Measurements from ENCODE around the gene TANGO6.
"Not testable (repeated sequence)": the region's sequence is repeated elsewhere in the genome, so short reads cannot be mapped to it uniquely, and the experiment has no call there.

TANGO6 gene

DNA sequence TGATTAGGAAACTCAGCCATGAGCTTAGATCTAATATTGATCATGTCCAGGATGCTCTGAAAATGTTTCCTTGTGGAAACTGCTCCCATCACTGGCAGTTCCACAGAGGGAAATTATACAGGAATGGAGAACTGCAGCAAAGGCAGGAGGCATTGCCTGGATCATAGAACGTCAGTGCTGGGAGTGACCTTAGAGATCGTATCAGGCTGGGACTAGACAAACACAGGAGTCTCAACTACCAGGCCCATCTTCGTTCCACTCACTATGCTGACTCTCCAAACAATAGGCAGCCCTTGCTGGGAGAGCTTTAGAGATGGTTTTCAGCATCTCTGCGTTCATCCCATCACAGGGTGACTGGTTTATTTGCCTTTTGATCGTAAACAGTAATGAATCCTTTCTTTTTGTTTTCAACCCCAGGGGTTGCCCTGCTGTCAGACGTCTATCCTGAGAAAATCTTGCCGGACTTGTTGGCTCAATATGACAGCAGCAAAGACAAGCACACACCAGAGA lies 130.3 kb downstream of the TANGO6 start:
- DNase-seq, result no peak

DNA sequence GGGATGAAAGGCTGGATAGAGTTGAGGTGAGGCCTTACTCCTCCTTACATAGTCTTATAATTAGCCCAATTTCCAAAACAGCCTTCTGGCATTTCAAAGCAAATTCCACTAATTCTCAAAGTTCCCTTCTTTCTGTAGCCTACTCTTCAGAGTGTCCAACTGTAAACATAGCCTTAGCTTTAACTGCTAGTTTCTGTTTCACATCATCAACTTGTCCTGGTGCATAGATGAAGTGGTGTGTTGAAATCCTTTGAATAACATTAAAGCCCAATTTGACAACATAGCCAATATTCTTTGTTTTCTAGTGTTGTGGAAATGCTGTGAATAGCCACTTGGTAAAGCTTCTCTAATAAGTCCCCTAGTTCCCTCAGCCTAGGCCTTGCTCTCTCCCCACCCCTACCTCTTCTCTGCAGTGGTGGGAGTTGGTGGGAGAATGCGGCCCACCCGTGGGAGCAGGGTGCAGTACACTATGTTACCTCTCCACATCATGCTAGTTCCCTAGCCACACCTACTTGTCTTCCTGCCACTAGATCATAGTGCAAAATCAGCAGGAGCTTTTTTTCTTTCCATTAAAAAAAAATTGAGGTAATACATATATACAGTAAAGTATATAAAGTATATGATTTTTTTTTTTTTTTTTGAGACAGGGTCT lies 135.1 kb downstream of the TANGO6 start:
- DNase-seq, result no peak

DNA sequence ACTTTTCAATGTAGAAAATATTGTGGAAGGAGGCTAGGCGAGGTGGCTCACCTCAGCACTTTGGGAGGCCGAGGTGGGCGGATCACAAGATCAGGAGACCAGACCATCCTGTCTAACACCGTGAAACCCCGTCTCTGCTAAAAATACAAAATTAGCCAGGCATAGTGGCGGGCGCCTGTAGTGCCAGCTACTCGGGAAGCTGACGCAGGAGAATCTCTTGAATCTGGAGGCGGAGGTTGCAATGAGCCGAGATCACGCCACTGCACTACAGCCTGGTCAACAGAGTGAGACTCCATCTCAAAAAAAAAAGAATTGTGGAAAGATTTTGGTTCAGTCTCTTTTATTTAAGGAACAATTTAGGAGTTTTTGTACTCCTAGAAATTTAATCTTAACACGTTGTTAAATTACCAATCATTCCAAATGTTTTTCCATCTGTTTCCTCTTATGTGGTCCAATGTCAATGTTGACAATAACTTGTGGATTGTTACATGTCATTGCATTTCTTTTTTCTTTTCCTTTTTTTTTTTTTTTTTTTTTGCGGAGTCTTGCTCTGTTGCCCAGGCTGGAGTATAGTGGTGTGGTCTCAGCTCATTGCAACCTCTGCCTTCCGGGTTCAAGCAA lies 137.5 kb downstream of the TANGO6 start:
- no peak for DNase-seq

DNA sequence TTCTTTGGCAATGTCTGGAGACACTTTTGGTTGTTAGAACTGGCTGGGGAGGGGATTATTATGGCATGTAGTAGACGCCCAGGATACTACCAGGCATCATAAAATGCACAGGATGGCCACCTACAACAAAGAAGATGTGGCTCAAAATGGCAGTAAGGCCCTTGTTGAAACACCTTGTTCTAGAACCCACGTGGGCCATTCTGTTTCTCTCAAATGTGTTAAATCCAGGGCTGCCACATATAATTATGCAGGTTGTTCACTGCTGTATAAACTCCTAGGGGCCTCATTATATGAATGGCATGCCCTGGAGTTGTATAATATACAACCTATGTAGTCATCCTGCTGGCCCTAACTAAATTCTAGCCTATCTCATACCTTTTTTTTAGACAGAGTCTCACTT lies 138.6 kb downstream of the TANGO6 start:
- no peak for DNase-seq

DNA sequence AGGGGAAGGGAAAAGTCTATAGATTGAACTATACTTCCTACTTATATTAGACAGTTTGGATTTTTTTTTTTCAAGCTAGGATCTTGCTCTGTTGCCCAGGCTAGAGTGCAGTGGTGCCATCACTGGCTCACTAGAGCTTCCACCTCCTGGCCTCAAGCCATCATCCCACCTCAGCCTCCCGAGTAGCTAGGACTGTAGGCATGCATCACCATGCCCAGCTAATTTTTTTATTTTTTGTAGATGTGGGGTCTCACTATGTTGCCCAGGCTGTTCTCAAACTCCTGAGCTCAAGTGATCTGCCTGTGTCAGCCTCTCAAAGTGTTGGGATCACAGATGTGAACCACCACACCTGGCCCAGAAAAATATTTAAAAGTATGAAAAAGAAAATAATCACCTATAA lies 141.1 kb downstream of the TANGO6 start:
- no peak for DNase-seq

DNA sequence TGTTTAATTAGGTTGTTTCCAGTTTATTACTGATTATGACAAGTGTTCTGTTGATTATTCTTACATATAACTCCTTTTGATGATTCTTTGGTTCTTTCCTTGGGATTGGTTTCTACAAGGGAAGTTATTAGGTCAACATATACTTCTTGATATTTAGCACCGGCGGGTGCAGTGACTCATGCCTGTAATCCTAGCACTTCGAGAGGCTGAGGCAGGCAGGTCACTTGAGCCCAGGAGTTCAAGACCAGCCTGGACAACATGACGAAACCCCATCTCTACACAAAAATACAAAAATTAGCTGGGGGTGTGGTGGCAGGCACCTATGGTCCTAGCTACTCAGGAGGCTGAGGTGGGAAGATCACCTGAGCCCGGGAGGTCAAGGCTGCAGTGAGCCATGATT lies 141.9 kb downstream of the TANGO6 start:
- DNase-seq, result no peak

DNA sequence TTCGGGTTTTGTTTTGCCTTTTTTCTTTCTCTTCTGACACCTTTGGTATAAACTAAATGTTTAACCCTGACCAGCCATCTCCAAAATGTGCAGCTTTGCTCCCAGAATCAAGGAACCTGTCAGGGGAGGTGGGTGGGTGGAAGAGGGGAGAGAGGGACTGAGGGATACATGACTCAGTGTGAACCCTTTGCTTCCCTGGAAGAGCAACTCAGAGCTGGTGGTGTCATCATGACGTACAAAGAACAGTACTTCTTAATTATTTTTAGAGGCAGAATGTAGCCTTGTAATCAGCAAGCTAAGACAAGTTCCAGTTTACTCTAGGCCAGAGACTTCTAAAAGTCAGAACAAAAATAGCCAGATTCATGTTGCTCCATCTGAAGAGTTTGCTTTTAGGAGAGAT lies 142.5 kb downstream of the TANGO6 start:
- no peak for DNase-seq

DNA sequence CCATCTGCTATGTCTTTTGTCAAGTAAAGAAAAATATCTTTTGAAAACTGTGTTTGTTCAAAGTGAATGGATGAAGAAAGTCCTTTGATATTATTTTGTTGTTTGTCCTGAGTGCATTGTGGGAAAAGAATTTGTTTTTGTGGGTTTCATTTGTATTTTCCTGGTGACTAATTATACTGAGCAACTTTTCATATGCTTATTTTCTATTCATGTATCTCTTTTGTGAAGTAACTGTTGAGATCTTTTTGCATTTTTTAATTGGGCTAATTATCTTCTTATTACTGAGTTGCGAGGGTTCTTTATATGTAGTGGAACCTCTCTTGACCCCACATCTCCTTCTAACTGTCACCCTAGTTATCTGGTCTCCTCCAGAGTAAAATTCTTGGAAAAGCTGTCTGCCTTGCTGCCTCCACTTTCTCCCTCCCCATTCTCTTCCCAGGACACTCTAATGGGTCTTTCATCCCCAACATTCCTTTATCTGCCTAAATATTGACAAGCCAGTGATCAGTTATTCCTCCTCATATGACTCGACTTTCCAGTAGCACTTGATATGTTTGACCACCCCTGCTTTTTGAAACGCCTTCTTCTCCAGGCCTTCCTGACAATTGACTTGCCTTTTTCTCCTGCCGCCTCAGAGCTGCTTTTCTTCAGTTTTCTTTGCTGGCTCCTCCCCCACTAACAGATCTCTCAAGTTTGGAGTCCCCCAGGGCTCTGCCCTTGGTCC lies 144.6 kb downstream of the TANGO6 start:
- DNase-seq, result no peak

DNA sequence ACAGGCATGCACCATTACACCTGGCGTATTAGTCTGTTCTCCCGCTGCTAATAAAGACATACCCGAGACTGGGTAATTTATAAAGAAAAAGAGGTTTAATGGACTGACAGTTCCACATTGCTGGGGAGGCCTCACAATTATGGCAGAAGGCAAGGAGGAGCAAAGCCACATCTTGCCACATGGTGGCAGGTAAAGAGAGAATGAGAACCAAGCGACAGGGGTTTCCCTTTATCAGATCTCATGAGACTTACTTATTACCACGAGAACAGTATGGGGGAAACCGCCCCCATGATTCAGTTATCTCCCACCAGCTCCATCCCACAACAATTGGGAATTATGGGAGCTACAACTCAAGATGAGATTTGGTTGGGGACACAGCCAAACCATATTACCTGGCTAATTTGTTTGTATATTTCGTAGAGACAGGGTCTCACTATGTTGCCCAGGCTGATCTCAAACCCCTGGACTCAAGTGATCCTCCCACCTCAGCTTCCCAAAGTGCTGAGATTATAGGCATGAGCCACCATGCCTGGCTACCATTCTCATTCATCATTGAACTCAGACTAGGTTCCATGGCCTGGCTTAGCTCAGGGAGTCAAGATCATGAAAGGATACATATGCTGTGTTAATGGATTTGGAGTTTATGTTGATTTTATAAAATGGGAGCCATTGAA lies 147.0 kb downstream of the TANGO6 start:
- DNase-seq, result not testable (repeated sequence)

DNA sequence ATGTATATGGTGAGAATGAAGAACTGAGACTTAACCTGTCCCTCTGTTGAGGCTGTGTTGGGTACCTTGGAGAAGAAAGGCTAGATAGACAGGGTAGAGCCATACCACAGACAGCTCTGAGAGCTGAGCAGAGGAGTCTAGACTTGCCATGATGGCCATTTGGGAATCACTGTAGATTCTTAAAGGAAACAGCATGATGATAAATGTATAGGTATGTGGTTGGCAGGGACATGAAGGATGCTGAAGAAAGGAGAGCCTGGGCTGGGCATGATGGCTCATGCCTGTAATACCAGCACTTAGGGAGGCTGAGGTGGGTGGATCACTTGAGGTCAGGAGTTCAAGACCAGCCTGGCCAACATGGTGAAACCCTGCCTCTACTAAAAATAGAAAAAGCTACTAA lies 147.7 kb downstream of the TANGO6 start:
- DNase-seq, result no peak

DNA sequence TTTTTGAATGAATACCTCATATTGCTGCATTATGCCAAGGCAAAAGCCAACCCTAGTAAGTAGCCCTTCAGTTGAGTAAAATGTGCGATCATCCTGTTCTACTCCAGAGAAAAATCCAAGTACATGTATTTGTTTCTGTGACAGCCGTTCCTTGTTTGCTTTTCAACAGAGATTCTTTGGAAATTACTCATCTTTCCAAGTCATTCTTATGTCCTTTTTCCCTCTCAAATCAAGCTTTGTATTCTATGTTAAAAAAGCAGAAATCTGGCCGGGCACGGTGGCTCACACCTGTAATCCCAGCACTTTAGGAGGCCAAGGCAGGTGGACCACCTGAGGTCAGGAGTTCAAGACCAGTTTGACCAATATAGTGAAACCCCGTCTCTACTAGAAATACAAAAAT lies 149.2 kb downstream of the TANGO6 start:
- no peak for DNase-seq

DNA sequence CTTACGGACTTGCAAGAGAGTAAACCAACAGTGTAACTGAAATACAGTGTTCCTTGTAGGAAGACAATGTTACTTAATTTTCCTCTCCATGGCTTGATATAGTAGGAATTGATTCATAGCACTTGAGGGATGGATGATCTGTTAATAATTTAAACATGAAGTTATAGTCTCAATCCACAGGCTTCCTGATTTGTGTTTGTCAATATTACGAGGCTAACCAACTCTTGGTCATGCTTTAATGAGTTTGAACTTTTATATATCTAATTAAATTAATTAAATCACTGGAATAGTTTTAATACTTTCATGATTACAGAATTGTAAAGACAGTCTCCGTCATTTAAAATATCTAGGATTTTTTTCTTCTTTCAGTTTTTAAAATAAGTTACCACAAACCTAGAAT lies 150.1 kb downstream of the TANGO6 start:
- no peak for DNase-seq

DNA sequence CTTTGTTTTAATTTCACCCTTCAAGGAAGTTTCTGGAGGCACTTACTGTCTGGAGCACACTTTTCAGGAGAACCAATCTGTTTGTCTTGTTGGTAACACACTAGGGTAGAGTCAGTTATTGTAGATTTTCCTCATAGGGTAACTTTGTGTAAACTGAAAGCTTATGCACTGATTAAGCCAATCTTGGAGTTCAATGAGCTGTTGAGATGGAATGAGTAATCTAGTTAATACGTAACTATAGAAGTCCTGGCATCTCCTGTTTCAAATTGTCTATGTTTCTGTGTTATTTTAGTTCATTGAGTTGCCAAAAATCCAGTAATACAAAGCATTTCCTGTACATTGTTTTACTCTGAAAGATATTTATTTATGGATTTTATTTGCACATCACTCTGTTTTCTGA lies 150.6 kb downstream of the TANGO6 start:
- no peak for DNase-seq

DNA sequence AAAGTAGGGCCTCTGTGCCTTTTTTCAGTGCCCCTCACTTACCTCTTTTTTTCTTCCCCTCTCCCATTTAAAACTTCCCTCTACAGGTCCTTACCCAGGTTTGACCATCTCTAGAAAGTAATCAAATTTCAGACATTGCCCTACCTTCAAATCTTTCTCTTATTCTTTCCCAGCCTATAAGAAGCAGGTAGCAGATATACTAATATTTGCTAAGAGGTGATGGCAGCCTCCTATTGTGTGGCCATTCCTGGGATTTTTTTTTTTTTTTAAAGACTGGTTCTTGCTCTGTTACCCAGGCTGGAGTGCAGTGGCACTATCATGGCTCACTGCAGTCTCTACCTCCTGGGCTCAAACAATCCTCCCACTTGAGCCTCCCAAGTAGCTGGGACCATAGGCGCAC lies 151.0 kb downstream of the TANGO6 start:
- no peak for DNase-seq

DNA sequence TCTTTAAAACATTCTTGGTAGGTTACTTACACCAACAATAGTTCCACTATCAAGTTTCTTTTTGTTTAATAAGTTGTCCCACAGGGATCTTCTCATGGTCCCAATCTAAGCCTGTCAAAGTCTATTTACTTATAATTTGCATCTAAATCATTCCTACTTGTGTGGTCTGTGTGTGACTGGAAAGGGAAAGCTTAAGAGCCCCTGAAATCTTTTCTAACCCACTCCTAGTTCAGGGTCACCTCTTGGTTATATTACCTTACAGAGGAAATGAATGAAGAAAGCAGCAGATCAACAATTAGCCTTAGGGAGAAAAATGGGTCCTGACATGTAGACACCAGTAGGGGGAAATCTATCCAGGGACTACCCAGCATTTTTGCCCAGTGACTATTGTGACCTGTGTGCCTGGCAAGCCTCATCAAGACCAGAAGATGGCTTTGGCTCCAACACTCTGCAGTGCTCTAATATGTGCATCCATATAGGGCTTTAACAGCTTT lies 151.7 kb downstream of the TANGO6 start:
- no peak for DNase-seq

DNA sequence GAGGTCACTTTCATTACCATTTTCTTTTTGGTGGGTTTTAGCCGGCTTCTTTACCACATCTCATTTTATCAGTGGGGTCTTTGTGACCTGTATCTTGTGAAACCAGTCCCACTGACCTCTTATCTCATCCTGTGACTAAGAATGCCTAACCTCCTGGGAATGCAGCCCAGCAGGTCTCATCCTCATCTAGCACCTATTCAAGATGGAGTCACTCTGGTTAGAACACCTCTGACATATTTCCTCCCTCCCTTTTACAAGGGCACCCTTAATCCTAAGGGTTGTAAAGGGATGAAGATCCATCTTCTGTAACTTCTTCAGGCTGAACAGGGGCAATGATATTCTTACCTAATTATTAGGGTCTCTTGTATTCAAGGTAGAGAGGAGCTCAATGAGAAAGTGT lies 154.2 kb downstream of the TANGO6 start:
- DNase-seq, result no peak

DNA sequence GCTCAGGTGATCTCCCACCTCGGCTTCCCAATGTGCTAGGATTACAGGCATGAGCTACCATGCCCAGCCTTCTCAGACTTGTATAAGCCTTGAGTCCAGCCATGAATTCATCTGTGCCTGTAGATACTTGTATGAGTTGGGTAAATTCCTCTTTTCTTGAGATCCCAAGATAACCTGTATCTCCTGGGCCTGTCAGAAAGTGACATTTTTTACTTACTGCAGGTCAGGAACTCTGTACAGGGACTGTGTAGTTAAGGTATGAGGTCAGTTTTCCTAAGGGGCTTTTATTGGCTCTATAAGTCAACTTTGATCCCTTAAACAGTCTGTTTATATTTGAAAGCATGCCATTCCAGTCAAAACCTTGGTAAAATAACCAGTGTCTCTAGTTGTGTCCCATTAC lies 155.8 kb downstream of the TANGO6 start:
- DNase-seq, result no peak

DNA sequence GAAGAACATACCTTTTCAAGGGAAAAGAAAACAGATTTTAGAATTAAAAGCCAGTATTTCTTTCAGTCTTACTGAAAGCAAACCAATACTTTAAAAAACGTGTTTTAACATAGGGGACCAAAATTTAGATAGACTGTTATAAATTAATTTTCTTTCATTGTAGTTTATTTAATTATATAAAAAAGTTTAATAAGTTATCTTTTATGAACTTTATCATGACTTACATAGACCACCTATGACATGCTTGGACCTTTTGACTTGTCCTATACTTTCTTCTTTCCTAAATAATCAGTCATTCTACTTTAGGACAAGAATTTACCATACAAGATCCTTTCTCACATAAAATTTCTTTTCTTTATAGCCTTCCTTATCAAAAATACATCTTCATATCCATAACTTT lies 160.2 kb downstream of the TANGO6 start:
- no peak for DNase-seq

DNA sequence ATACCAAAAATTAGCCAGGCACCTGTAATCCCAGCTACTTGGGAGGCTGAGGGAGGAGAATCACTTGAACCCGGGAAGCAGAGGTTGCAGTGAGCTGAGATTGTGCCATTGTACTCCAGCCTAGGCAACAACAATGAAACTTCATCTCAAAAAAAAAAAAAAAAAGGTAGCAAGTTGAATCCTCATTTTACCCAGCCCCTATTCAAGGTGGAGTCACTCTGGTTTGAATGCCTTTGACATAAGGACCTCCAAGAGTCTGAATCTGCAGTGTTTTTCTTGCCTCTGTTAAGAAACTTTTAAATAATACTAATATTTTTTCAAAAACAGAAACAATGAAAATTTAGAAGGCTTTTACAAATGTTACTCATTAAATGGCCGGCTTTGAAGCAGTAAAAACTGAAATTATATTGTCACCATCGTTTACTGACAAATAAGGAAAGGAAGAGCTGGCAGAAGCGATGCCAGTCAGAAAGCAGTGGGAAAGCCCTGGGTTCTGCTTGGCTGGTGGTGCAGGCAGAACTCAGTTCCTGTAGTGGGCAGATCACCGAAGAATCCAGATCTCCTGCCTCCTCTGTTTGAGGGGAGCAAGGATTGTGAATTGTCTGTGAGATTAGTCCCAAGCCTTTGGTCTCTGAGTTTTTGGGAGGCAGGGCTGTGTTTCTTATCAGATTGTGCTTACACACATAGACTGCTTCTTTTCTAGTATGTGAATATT lies 162.5 kb downstream of the TANGO6 start:
- no peak for DNase-seq

DNA sequence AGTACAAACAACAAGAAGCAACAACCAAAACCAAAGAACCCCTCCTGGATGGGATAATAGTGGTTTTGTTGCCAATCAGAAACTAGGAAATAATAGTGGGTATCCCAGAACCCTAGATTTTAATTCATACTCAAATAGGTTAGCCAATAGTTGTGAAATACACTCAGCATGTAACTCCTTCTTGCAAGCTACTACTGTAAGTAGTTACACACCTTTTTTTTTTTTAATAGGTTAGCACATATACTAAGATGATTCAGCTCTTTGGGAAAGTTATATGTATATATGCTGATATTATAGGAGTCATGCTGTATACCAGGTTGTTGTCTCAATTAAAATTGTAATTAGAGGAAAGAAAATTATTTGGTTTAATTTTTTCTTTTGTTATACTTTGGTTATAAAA lies 169.6 kb downstream of the TANGO6 start:
- DNase-seq, result no peak

DNA sequence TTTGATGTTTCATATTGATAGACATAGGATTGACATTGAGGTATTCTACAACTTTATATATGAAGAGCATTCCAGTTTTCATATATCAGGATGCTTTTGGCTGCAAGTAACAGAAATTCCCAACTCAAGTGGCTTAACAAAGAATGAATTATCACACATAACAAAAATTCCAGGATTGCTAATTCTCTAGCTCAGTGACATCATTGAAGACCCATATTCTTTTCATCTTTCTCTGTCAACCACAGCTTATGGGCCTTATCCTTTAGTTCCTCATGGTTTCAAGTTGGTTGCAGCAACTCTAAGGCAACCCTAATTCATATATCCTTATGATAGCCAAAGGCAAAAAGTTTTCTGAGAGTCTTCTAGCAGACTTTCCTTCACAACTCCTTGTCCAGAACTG lies 170.7 kb downstream of the TANGO6 start:
- no peak for DNase-seq

DNA sequence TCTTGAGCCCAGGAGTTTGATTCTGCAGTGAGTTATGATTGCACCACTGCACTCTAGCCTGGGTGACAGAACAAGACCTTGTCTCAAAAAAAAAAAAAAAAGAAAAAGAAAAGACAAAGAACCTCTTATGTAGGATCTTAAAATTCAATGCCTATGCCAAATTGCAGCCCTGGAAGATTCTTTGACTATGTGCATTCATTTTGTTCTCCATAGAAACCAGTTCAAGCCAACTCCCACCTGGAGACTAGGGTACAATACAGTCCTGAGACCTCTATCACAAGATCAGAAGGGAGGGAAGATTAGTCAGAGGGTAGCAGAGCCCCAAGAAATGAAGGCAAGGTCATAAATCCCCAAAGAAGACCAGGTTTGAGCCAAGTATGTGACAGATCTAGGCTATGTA lies 171.5 kb downstream of the TANGO6 start:
- DNase-seq, result no peak

All from NCI-H1105 (cell line).